ENCODE results near the gene PPP2R2B.

DNA sequence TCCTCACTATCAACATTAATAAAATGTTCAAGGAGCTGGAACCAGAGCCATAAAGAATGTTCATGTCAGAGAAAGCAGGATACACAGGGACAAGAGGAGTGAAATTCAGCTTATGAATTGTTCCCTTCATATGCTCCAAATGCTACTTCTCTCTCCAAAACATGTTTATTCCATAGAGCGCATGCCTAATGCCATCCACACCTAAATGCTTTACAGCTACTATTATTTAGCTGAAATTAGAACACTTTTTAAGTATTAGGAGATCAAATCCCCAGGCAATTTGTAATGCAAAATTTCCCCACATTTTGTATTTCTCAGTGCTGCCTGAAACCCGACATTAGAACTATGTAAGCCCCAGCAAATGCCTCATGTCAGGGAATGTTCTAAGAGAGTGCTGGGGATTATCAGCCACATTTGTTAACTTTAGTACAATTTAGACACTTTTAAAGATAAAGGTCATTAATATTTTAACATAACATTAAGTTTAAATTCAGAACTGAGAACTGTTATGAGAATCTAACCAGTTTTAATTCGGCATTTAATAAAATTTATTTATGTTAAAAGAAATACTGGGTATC is 75.5 kb downstream of the PPP2R2B start:
- no peak for TF ChIP-seq POLR2A (IDR thresholded peaks at IDR 0.05; ENCODE audit: low read depth, low read length)
- TF ChIP-seq EZH2 (IDR thresholded peaks at IDR 0.05; ENCODE audit: borderline replicate concordance, low read depth, low read length, severe bottlenecking): no peak
